LHCN-M2 (cell line): ENCODE measurements around the gene GABRB3. TPM values are rescaled to one million over a fixed set of nuclear protein-coding genes. Genes with fewer than 3 reads are reported as not detected.

ENCODE experiments used
- DNase-seq: peaks from one replicate; pipeline ENCODE4 v3.0.0-alpha.2; 2012; ENCODE audit warnings: low read depth
- total RNA-seq: library from RNA; depleted of rRNA; stranded (reverse); fragments of >200 nt; gene quantifications from 2 replicates; pipeline ENCODE4 v1.2.3, GENCODE V29; 2014; rRNA removed

GABRB3 gene
- total RNA-seq, 1 experiment from 2014 or later, result not detected

GRCh38 chr15:26561896-26562295 lies 211.0 kb downstream of the GABRB3 start:
- no peak for DNase-seq

GRCh38 chr15:26561130-26561529 lies 211.7 kb downstream of the GABRB3 start:
- no peak for DNase-seq

- DNase-seq, result no peak
Observed at GRCh38 chr15:26555898-26556297, 217.0 kb downstream of the GABRB3 start.

- no peak for DNase-seq
Observed at GRCh38 chr15:26551473-26551872, 221.4 kb downstream of the GABRB3 start.

GRCh38 chr15:26550880-26551279 lies 222.0 kb downstream of the GABRB3 start:
- DNase-seq, result no peak

GRCh38 chr15:26537663-26538062 lies 235.2 kb downstream of the GABRB3 start:
- DNase-seq, result no peak

GRCh38 chr15:26531489-26531888 lies 241.4 kb downstream of the GABRB3 start:
- DNase-seq, result no peak

GRCh38 chr15:26525096-26525495 lies 247.8 kb downstream of the GABRB3 start:
- DNase-seq, result no peak

GRCh38 chr15:26521691-26522198 lies 251.1 kb downstream of the GABRB3 start:
- no peak for DNase-seq

GRCh38 chr15:26521130-26521529 lies 251.7 kb downstream of the GABRB3 start:
- no peak for DNase-seq

- DNase-seq, result no peak
Observed at GRCh38 chr15:26518885-26519284, 254.0 kb downstream of the GABRB3 start.

- no peak for DNase-seq
Observed at GRCh38 chr15:26516102-26516980, 256.5 kb downstream of the GABRB3 start.

GRCh38 chr15:26504009-26504408 lies 268.9 kb downstream of the GABRB3 start:
- DNase-seq, result no peak

Other genes with a start within 250 kb of the GABRB3 start
- gene GABRA5, start 94.0 kb upstream of the GABRB3 start, total RNA-seq, result not detected in 2 replicates
- not detected in 2 replicates for gene GABRG3, start 198.1 kb upstream of the GABRB3 start, total RNA-seq